ENCODE measurements around the gene BDH1.
A peak's percentile ranks its signal among the peaks of the same experiment; 100 is the strongest.

- TF ChIP-seq CTCF (IDR thresholded peaks at IDR 0.05; ENCODE audit: borderline replicate concordance, extremely low read depth, low read length, poor library complexity, severe bottlenecking), result peak; percentile 96
- TF ChIP-seq EZH2 (IDR thresholded peaks at IDR 0.05; ENCODE audit: borderline replicate concordance, low read depth, low read length, severe bottlenecking), result no peak
These were observed 43.5 kb upstream of the BDH1 start for GRCh38 chr3:197599089-197599765.

All from DND-41 (cell line).